Large intestine (tissue), 3 donors: Measurements from ENCODE around the gene CDX2. TPM values are rescaled to one million over a fixed set of nuclear protein-coding genes. Genes with fewer than 3 reads are reported as not detected.
"Not testable (repeated sequence)": the region's sequence is repeated elsewhere in the genome, so short reads cannot be mapped to it uniquely, and the experiment has no call there.

Experiments
- DNase-seq, 2 donors: peaks; one replicate each; pipeline versions ENCODE4 v3.0.0 to v3.0.0-alpha.2; 2013
- H3K27ac ChIP-seq: one replicate; pipeline ENCODE4 v1.5.1; 2013; ENCODE audit warnings: low read length
- H3K27me3 ChIP-seq: 2 replicates; pipeline ENCODE4 v1.6.1; 2013; ENCODE audit warnings: low read length; ENCODE audit not compliant: control insufficient read depth, insufficient read depth
- H3K36me3 ChIP-seq: 2 replicates; pipeline ENCODE4 v1.6.1; 2013; ENCODE audit warnings: low read length; ENCODE audit not compliant: control insufficient read depth, insufficient read depth
- H3K4me1 ChIP-seq: one replicate; pipeline ENCODE4 v1.6.1; 2013; ENCODE audit warnings: low read length; ENCODE audit not compliant: control insufficient read depth, insufficient read depth
- H3K4me3 ChIP-seq: one replicate; pipeline ENCODE4 v1.5.1; 2013; ENCODE audit warnings: low read length
- H3K9me3 ChIP-seq: one replicate; pipeline ENCODE4 v1.6.1; 2013; ENCODE audit warnings: mild to moderate bottlenecking, low read depth, low read length, moderate library complexity; ENCODE audit not compliant: control insufficient read depth
- WGBS: methylation state at CpG from one replicate; pipeline ENCODE4 v1.1.5; 2013; ENCODE audit warnings: low lambda C conversion rate; ENCODE audit not compliant: insufficient coverage; 5-methylcytosine and 5-hydroxymethylcytosine counted together
- polyA plus RNA-seq: library from polyadenylated mRNA; unstranded; fragments of 120-200 nt; gene quantifications from one replicate; pipeline ENCODE4 v1.2.1, GENCODE V29; 2013

Gene CDX2
- polyA plus RNA-seq, 1 donor: 132 TPM

DNA sequence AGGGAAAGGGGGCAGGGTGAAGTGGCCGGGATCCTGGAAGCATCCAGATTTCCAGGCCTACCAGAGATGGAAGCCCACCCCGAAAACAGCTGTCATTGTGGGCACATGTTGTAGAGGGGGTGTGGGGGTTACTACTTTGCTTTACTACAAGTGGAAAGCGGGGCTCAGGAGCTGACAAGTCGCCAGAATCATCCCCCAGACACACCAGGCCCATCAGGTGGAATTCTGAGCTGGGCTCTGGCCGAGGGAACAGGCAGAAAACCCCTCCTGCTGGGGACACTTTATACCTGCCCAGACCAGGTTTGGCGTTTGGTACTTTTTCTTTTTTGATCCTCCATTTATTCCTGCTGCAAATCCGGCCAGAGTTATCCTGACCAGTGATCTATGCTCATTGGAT is 3.8 kb downstream of the CDX2 start:
- Histone ChIP-seq H3K36me3 (peaks cover 46% of the 10 kb centered on the region), H3K27ac (peak overlapping the region; percentile 98), H3K4me3 (peak overlapping the region; percentile 87), H3K27me3 (peaks cover 73% of the 10 kb centered on the region), H3K9me3 (peaks cover 7% of the 10 kb centered on the region), H3K4me1 (peaks cover 22% of the 10 kb centered on the region)
- DNase-seq: peak in 1 of 2 donors; percentile 46
- no CpG with 5 or more reads among the region's 7 CpGs for WGBS

GRCh38 chr13:27964741-27965323 is 4.3 kb downstream of the CDX2 start:
- peak overlapping the region; percentile 98 for H3K27ac ChIP-seq
- peaks cover 8% of the 10 kb centered on the region for H3K9me3 ChIP-seq
- peaks cover 73% of the 10 kb centered on the region for H3K27me3 ChIP-seq
- H3K4me3 ChIP-seq: peak overlapping the region; percentile 87
- WGBS: no CpG with 5 or more reads among the region's 15 CpGs
- peaks cover 24% of the 10 kb centered on the region for H3K4me1 ChIP-seq
- DNase-seq: peak in 1 of 2 donors; percentile 48
- H3K36me3 ChIP-seq: peaks cover 46% of the 10 kb centered on the region

DNA sequence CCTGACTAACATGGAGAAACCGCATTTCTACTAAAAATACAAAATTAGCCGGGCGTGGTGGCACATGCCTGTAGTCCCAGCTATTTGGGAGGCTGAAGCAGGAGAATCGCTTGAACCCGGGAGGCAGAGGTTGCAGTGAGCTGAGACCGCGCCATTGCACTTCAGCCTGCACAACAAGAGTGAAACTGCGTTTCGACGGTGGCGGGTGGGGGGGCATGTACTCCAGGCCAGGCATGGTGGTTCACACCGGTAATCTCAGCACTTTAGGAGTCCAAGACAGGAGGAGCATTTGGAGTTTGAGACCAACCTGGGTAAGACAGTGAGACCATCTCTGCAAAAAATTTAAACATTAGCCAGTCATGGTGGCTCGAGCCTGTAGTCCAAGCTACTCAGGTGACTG is 4.9 kb downstream of the CDX2 start:
- Histone ChIP-seq H3K4me1 (peaks cover 30% of the 10 kb centered on the region), H3K27ac (peak overlapping the region; percentile 98), H3K27me3 (peaks cover 71% of the 10 kb centered on the region), H3K36me3 (peaks cover 46% of the 10 kb centered on the region), H3K4me3 (peak overlapping the region; percentile 87)
- WGBS: no CpG with 5 or more reads among the region's 13 CpGs
- DNase-seq: peak in 1 of 2 donors; percentile 67
- H3K9me3 ChIP-seq: not testable (repeated sequence)

DNA sequence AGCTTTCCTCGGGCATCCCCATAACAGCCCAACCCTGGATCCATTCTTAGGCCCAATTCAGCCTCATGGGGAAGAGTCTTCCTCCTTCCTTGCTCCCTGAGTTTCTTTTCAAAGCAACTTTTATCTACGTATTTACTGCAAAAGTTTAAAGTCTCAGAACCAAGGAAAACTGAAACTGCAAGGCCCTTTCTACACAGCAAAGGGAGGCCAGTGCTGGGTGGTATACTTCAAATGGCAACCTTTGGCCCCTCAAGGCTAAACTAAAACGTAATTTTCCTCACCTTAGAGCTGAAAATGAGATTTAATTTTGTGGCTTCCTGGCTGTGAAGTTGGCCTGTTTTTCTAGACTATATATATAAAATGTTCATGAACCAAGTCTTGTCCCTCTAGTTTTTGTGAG is 5.6 kb downstream of the CDX2 start:
- WGBS: no CpG with 5 or more reads among the region's 3 CpGs
- peak in 1 of 2 donors; percentile 86 for DNase-seq
- H3K9me3 ChIP-seq: peaks cover 8% of the 10 kb centered on the region
- peak overlapping the region; percentile 87 for H3K4me3 ChIP-seq
- peaks cover 37% of the 10 kb centered on the region for H3K4me1 ChIP-seq
- H3K27ac ChIP-seq: peak overlapping the region; percentile 98
- peaks cover 72% of the 10 kb centered on the region for H3K27me3 ChIP-seq
- H3K36me3 ChIP-seq: peaks cover 46% of the 10 kb centered on the region

DNA sequence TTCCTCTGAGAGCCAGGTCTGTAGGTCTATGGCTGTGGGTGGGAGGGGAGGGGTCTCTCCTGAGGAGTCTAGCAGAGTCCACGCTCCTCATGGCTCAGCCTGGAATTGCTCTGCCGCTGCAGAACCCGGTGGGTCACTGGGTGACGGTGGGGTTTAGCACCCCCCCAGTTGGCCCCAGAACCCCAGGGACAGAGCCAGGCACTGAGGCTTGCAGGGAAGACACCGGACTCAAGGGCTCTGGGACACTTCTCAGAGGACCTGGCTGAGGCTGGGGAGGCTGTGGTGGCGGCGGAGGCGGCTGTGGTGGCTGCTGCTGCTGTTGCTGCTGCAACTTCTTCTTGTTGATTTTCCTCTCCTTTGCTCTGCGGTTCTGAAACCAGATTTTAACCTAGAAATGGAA is 6.1 kb downstream of the CDX2 start:
- H3K27ac ChIP-seq: peak overlapping the region; percentile 98
- peaks cover 46% of the 10 kb centered on the region for H3K36me3 ChIP-seq
- DNase-seq: no peak
- WGBS: no CpG with 5 or more reads among the region's 9 CpGs
- H3K4me3 ChIP-seq: peak overlapping the region; percentile 87
- peaks cover 8% of the 10 kb centered on the region for H3K9me3 ChIP-seq
- H3K4me1 ChIP-seq: peaks cover 40% of the 10 kb centered on the region
- H3K27me3 ChIP-seq: peaks cover 68% of the 10 kb centered on the region

DNA sequence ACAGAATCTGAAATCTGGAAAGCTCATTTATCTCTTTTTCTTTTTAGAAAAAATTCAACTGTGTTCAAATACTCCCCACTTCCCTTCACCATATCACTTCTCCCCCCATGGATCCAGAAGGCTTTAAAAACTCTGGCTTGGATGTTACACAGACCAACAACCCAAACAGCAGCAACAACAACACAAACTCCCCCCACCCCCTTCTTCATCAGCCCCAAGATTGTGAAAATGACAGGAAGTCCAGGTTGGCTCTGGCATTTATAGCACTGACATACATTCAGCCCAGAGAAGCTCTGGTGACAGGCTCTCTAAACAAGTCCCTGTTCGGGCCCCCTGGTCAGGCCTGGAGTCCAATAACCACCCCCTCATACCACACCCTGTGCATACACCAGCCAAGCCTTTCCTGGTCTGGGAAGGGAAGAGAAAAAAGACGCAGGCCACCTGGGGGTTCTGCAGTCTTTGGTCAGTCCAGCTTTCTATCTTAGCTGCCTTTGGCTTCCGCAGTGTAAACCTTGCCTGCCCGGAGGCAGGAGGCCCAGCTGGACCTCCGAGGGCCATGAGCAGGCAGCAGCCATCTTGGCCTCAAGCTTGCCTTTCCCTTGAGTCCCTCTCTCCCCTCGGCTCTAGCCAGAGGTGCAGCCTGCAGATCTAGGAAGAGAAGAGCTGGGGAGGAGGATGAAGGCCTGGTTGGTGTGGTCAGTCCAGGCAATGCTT is 6.8 kb downstream of the CDX2 start:
- H3K36me3 ChIP-seq: peaks cover 41% of the 10 kb centered on the region
- peak overlapping the region; percentile 98 for H3K27ac ChIP-seq
- peak overlapping the region; percentile 87 for H3K4me3 ChIP-seq
- peak; percentile 90 to 95 for DNase-seq
- H3K4me1 ChIP-seq: peaks cover 45% of the 10 kb centered on the region
- H3K9me3 ChIP-seq: peaks cover 8% of the 10 kb centered on the region
- H3K27me3 ChIP-seq: peaks cover 65% of the 10 kb centered on the region
- WGBS: no CpG with 5 or more reads among the region's 6 CpGs

DNA sequence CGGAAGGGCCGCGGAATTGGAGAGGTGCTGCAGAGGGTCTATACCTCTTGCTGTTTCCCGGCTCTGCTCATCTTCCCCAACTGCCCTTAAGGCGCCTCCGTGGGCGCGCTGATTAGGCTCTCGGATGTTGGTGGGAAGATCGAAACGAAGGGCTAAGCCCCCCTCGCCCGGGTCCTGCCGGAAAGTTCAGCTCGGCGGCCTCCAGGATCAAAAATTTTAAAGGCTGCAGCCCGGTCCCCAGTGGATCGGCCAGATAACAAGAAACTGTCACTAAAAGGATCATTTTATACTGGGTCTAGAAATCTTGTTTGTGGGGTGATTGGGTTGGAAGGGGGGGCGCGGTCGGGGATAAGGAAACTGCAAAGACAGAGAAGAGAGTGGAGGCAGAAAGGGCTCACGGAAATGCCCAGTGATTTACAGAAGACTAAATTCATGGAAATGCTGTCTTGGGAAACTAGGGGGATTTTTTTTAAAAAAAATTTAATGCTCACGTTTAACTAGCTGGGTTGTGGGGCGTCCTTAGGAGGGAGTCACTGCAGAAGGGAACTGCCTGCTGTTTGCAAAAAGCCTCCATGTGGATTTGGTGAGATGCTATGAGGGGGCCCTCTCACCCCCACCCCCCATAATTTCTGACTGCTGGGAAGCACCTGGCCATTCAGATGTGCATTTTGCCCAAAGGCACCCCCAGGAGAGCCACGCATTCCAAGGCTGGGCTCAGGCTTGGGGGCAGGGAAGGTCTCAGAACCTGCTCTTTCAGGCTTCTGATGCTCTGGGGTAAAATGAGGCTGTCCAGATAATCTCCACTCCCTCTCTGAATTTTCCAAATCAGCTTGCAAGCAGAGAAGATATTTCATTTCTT is 7.7 kb downstream of the CDX2 start:
- DNase-seq: peak in 1 of 2 donors; percentile 30

GRCh38 chr13:27960362-27961226 is 8.5 kb downstream of the CDX2 start:
- peaks cover 55% of the 10 kb centered on the region for H3K27me3 ChIP-seq
- H3K4me1 ChIP-seq: peaks cover 47% of the 10 kb centered on the region
- no CpG with 5 or more reads among the region's 73 CpGs for WGBS
- peak; percentile 93 to 97 for DNase-seq
- peaks cover 5% of the 10 kb centered on the region for H3K9me3 ChIP-seq
- peak overlapping the region; percentile 42 for H3K4me3 ChIP-seq
- peak overlapping the region; percentile 98 for H3K27ac ChIP-seq
- H3K36me3 ChIP-seq: peaks cover 33% of the 10 kb centered on the region

More for the DNA sequence above, 7.7 kb downstream of the CDX2 start:
- peaks cover 45% of the 10 kb centered on the region for H3K4me1 ChIP-seq
- peak overlapping the region; percentile 29 for H3K4me3 ChIP-seq
- peaks cover 37% of the 10 kb centered on the region for H3K36me3 ChIP-seq
- peaks cover 58% of the 10 kb centered on the region for H3K27me3 ChIP-seq
- peak overlapping the region; percentile 98 for H3K27ac ChIP-seq
- H3K9me3 ChIP-seq: peaks cover 5% of the 10 kb centered on the region
- WGBS: 0% methylated on average over 2 of the region's 25 CpGs

DNA sequence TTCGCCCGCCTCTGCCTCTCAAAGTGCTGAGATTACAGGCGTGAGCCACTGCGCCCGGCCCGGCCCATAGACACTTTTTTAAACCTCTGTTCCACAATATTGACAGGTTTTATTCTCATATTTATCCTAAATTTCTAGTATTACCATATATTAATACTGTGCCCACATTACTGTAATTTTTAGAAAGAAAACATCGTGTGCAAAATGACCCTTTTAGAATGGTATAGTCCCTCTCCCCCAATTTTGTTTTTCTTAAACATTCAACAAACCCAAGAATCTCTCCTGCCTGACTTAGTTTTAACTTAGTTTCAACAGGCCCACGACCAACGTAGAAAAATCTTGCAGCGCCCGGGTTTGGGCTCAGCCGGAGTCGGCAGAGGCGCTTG is 9.1 kb downstream of the CDX2 start:
- Histone ChIP-seq H3K4me3 (peak overlapping the region; percentile 42), H3K36me3 (peaks cover 28% of the 10 kb centered on the region), H3K27ac (peak overlapping the region; percentile 98), H3K27me3 (peaks cover 51% of the 10 kb centered on the region), H3K9me3 (peaks cover 5% of the 10 kb centered on the region), H3K4me1 (peaks cover 49% of the 10 kb centered on the region)
- no CpG with 5 or more reads among the region's 14 CpGs for WGBS
- DNase-seq: no peak
